Measurements from ENCODE around the gene MSANTD3. TPM values are rescaled to one million over a fixed set of nuclear protein-coding genes. Genes with fewer than 3 reads are reported as not detected.

The MSANTD3 gene
- total and polyA plus RNA-seq, 2 of the 13 experiments (the other 11 are each of a cell fraction or from before 2014, with no cell fraction given), result 10.1 to 19.2 TPM

DNA sequence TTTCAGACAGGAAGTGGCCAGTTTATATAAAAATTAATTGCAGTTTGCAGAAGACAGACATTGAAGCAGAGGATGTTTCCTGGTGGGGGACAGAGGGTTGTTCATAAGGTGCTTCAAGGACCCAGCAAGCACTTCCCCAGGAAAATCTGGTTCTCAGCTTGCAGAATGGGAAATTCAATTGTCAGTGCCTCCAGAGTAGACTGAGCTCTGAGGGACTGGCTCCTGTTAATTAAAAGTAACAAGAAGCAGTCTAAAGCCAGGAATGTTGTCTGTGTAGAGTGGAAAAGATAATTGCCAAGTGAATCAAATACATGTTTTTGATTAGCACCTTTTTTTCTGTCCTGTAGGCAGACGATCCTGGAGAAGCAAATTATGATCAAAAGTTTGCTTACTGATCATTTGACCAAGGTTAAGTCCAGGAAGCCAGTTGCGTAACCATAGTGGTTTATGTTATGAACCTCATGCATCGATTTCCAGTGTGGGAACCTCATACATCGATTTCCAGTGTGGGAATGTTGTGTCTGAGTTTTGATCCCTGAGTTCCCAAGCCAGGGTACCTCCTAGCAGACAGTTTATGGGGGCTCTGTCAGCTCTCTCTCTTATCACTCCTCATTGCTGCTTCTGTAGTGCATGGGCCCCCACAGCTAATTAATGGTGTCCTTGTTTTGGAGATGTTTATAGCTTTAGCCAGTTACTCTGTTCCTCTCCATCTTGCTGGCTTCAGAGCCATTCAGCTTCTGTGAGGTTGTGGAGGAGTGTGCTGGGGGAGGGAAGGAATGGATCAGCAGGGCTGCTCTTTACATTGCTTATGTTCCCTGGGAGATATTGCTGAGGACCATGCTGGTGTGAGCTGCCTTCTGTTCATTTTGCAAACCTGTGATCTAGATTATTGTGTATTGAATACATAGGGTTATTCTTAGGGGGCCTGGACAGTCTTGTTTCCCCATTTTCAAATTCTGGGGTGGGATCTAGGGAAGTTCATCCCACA lies 17.1 kb downstream of the MSANTD3 start:
- no peak overlapping the region for H3K27ac ChIP-seq (ENCODE audit: extremely low read length, insufficient read depth, low read length)
- intact Hi-C loops (cut with micrococcal nuclease; ENCODE audit: unreplicated experiment), result no loop called here
- ChIA-PET POLR2A (no interaction called here), CTCF (ENCODE audit: low intra/inter-chr PET ratio, low total read pairs) (no interaction called here)
- DNase-seq (ENCODE audit: low spot score) (peak; percentile 47), FAIRE-seq (peak; percentile 26), ATAC-seq (peak; percentile 83)
- peak overlapping the region; percentile 8; the same call in 1 of the 2 replicates for H3K4me2 ChIP-seq (ENCODE audit: low read depth, low read length)
- no TSS peak for BruUV-seq (replicated peaks)
- peaks cover 8% of the 10 kb centered on the region for H3K79me2 ChIP-seq (ENCODE audit: insufficient read depth, low read length)
- no peak overlapping the region for H3K9ac ChIP-seq (ENCODE audit: insufficient read depth, low read depth, low read length)
- no peak overlapping the region for H2AFZ ChIP-seq (ENCODE audit: low read length)
- 37% methylated on average over 4 of the region's 4 CpGs for WGBS (ENCODE audit: low lambda C conversion rate)
- no peaks in the 10 kb centered on the region for H4K20me1 ChIP-seq (ENCODE audit: insufficient read depth, low read length)
- in situ Hi-C loops (cut with HindIII; ENCODE audit: extremely low pct_ligation_motif_present, low pct_unique_long_range_greater_than_20kb), result no loop called here
- peaks cover 4 to 7% of the 10 kb centered on the region in 2 experiments; a peak in 4 of 5 replicates for H3K36me3 ChIP-seq (replicated peaks in 1 of 2; ENCODE audit: control insufficient read depth in 1 of 2, insufficient read depth in 2 of 2, low read length in 2 of 2)
- H3K4me1 ChIP-seq (ENCODE audit: insufficient read depth, low read length), result peaks cover 21% of the 10 kb centered on the region
- no peak overlapping the region for H3K4me3 ChIP-seq (replicated peaks in 1 of 3; ENCODE audit: insufficient read depth in 1 of 3, low read depth in 2 of 3, low read length in 3 of 3)
- H3K27me3 ChIP-seq (ENCODE audit: control insufficient read depth in 1 of 2, insufficient read depth in 2 of 2, low read length in 2 of 2), result no peaks in the 10 kb centered on the region
- no peaks in the 10 kb centered on the region for H3K9me3 ChIP-seq (ENCODE audit: low read length)
- TF ChIP-seq, protein P1, sequence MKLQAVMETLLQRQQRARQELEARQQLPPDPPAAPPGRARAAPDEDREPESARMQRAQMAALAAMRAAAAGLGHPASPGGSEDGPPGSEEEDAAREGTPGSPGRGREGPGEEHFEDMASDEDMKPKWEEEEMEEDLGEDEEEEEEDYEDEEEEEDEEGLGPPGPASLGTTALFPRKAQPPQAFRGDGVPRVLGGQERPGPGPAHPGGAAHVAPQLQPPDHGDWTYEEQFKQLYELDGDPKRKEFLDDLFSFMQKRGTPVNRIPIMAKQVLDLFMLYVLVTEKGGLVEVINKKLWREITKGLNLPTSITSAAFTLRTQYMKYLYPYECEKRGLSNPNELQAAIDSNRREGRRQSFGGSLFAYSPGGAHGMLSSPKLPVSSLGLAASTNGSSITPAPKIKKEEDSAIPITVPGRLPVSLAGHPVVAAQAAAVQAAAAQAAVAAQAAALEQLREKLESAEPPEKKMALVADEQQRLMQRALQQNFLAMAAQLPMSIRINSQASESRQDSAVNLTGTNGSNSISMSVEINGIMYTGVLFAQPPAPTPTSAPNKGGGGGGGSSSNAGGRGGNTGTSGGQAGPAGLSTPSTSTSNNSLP (IDR thresholded peaks at IDR 0.05; ENCODE audit: low read depth, low read length), result peak; percentile 83
- TF ChIP-seq ISL2 (CRISPR knock-in tag; IDR thresholded peaks at IDR 0.05) (0 out of 2 replicates have a peak, but pooled peaks have one; percentile 33), ZNF589 (CRISPR knock-in tag; conservative IDR thresholded peaks at IDR 0.05) (no peak), TEAD3 (CRISPR knock-in tag; optimal IDR thresholded peaks at IDR 0.05; ENCODE audit: borderline replicate concordance) (peak; percentile 69), YY1 (IDR thresholded peaks at IDR 0.05; ENCODE audit: insufficient read depth, insufficient replicate concordance, low read depth, low read length) (no peak), ZNF629 (CRISPR knock-in tag; conservative IDR thresholded peaks at IDR 0.05) (no peak), ZNF644 (CRISPR knock-in tag; IDR thresholded peaks at IDR 0.05; ENCODE audit: low read depth) (peak; percentile 73; the same call in 1 of the 2 replicates), WIZ (CRISPR knock-in tag; IDR thresholded peaks at IDR 0.05) (no peak), ZNF264 (CRISPR knock-in tag; IDR thresholded peaks at IDR 0.05) (no peak)
- TF ChIP-seq, protein P2, sequence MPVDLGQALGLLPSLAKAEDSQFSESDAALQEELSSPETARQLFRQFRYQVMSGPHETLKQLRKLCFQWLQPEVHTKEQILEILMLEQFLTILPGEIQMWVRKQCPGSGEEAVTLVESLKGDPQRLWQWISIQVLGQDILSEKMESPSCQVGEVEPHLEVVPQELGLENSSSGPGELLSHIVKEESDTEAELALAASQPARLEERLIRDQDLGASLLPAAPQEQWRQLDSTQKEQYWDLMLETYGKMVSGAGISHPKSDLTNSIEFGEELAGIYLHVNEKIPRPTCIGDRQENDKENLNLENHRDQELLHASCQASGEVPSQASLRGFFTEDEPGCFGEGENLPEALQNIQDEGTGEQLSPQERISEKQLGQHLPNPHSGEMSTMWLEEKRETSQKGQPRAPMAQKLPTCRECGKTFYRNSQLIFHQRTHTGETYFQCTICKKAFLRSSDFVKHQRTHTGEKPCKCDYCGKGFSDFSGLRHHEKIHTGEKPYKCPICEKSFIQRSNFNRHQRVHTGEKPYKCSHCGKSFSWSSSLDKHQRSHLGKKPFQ (CRISPR knock-in tag; IDR thresholded peaks at IDR 0.05; ENCODE audit: insufficient replicate concordance), result no peak
- TF ChIP-seq, protein P3, sequence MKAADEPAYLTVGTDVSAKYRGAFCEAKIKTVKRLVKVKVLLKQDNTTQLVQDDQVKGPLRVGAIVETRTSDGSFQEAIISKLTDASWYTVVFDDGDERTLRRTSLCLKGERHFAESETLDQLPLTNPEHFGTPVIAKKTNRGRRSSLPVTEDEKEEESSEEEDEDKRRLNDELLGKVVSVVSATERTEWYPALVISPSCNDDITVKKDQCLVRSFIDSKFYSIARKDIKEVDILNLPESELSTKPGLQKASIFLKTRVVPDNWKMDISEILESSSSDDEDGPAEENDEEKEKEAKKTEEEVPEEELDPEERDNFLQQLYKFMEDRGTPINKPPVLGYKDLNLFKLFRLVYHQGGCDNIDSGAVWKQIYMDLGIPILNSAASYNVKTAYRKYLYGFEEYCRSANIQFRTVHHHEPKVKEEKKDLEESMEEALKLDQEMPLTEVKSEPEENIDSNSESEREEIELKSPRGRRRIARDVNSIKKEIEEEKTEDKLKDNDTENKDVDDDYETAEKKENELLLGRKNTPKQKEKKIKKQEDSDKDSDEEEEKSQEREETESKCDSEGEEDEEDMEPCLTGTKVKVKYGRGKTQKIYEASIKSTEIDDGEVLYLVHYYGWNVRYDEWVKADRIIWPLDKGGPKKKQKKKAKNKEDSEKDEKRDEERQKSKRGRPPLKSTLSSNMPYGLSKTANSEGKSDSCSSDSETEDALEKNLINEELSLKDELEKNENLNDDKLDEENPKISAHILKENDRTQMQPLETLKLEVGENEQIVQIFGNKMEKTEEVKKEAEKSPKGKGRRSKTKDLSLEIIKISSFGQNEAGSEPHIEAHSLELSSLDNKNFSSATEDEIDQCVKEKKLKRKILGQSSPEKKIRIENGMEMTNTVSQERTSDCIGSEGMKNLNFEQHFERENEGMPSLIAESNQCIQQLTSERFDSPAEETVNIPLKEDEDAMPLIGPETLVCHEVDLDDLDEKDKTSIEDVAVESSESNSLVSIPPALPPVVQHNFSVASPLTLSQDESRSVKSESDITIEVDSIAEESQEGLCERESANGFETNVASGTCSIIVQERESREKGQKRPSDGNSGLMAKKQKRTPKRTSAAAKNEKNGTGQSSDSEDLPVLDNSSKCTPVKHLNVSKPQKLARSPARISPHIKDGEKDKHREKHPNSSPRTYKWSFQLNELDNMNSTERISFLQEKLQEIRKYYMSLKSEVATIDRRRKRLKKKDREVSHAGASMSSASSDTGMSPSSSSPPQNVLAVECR (CRISPR knock-in tag; IDR thresholded peaks at IDR 0.05; ENCODE audit: borderline replicate concordance), result peak; percentile 33; the same call in 1 of the 2 replicates
- TF ChIP-seq, protein P4, sequence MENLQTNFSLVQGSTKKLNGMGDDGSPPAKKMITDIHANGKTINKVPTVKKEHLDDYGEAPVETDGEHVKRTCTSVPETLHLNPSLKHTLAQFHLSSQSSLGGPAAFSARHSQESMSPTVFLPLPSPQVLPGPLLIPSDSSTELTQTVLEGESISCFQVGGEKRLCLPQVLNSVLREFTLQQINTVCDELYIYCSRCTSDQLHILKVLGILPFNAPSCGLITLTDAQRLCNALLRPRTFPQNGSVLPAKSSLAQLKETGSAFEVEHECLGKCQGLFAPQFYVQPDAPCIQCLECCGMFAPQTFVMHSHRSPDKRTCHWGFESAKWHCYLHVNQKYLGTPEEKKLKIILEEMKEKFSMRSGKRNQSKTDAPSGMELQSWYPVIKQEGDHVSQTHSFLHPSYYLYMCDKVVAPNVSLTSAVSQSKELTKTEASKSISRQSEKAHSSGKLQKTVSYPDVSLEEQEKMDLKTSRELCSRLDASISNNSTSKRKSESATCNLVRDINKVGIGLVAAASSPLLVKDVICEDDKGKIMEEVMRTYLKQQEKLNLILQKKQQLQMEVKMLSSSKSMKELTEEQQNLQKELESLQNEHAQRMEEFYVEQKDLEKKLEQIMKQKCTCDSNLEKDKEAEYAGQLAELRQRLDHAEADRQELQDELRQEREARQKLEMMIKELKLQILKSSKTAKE (CRISPR knock-in tag; IDR thresholded peaks at IDR 0.05; ENCODE audit: borderline replicate concordance), result peak; percentile 75
